ENCODE results near the gene PSD. TPM values are rescaled to one million over a fixed set of nuclear protein-coding genes. Genes with fewer than 3 reads are reported as not detected.
"Not testable (repeated sequence)": the region's sequence is repeated elsewhere in the genome, so short reads cannot be mapped to it uniquely, and the experiment has no call there.

The PSD gene
- total RNA-seq, 1 experiment from 2014 or later, result 3.4 TPM

DNA sequence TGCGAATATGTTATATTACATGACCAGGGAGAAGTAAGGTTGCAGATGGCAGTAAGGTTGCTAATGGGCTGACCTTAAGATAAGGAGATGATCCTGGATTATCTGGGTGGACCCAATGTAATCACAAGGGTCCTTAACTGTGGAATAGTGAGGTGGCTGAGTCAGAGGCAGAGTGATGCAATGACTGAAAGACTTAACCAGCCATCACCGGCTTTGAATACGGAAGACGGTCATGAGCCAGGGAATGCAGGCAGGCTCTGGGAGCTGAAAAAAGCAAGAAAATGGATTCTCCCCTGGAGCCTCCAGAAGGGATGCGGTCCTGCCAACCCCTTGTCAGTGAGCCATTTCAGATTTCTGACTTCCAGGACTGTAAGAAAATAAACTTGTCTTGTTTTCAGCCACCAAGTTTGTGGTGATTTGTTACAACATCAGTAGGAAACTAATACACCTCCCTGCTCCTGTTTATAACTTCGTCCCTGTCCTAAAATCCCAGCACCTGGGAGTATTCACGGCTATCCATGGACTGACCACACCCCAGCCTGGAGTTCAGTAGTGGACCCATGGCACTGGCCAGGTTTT, 37.4 kb upstream of the PSD start:
- Histone ChIP-seq H3K56ac (ENCODE audit: insufficient read length, low read depth, low read length) (no peak overlapping the region), H3K9ac (ENCODE audit: extremely low read depth, insufficient read length, low read length) (no peak overlapping the region), H4K20me1 (ENCODE audit: control insufficient read depth, insufficient read depth, insufficient read length) (no peaks in the 10 kb centered on the region), H2BK15ac (ENCODE audit: low read depth, low read length) (no peak overlapping the region), H3K9me3 (ENCODE audit: control insufficient read depth, low read depth, low read length) (no peaks in the 10 kb centered on the region), H2AFZ (ENCODE audit: low read length) (no peak overlapping the region), H3K79me2 (ENCODE audit: insufficient read depth, low read length) (peaks cover 3% of the 10 kb centered on the region; the same call in 1 of the 2 replicates), H3K4me1 (ENCODE audit: insufficient read depth, low read length) (peaks cover 7% of the 10 kb centered on the region; the same call in 1 of the 2 replicates), H2BK120ac (ENCODE audit: low read depth, low read length, poor library complexity, severe bottlenecking) (no peak overlapping the region), H4K91ac (ENCODE audit: insufficient read length, low read depth, low read length) (no peak overlapping the region), H3K4me2 (ENCODE audit: insufficient read depth, insufficient read length, low read length) (no peak overlapping the region), H3K18ac (ENCODE audit: insufficient read length, low read depth, low read length) (peak overlapping the region; percentile 53), H2AK5ac (ENCODE audit: insufficient read length, low read length) (no peak overlapping the region), H2BK12ac (ENCODE audit: insufficient read length, low read depth, low read length) (no peak overlapping the region), H3K27ac (ENCODE audit: insufficient read length, low read depth, low read length) (no peak overlapping the region), H2BK5ac (ENCODE audit: insufficient read length, low read length) (no peak overlapping the region), H3K23me2 (ENCODE audit: insufficient read length, low read depth, low read length, poor library complexity, severe bottlenecking) (peaks cover 7% of the 10 kb centered on the region), H4K5ac (ENCODE audit: insufficient read length, low read depth, low read length) (no peak overlapping the region), H4K8ac (replicated peaks; ENCODE audit: insufficient read length, low read depth, low read length) (no peak overlapping the region), H3K79me1 (ENCODE audit: insufficient read depth, low read depth, low read length, poor library complexity, severe bottlenecking) (peaks cover 3% of the 10 kb centered on the region), H3K23ac (ENCODE audit: insufficient read length, low read depth, low read length) (no peak overlapping the region), H2BK20ac (ENCODE audit: low read depth, low read length, poor library complexity, severe bottlenecking) (no peak overlapping the region), H3K27me3 (ENCODE audit: insufficient read depth, low read length) (0 out of 2 replicates have a peak, but pooled peaks cover 2% of the 10 kb centered on the region), H3K4ac (ENCODE audit: low read depth, low read length) (no peak overlapping the region; the same call in 1 of the 2 replicates), H3K14ac (ENCODE audit: insufficient read depth, low read length) (no peak overlapping the region), H3T11ph (ENCODE audit: low read length) (no peak overlapping the region)
- peak; percentile 64 for DNase-seq
- Mint-ChIP-seq H3K27me3 (ENCODE audit: low read depth) (no peaks in the 10 kb centered on the region; the same call in 1 of the 2 replicates), H3K36me3 (ENCODE audit: insufficient read depth in 1 of 3, low read depth in 3 of 3) (peaks cover 6 to 22% (median 7%) of the 10 kb centered on the region in 3 experiments), H3K4me1 (peaks cover 51 to 68% of the 10 kb centered on the region in 2 experiments), H3K4me3 (no peak overlapping the region), H3K9me3 (no peaks in the 10 kb centered on the region; a peak in 1 of 5 replicates), H3K27ac (peak overlapping the region in 2 of 3 experiments; percentile 39 to 94; a peak in 4 of 7 replicates)
- WGBS (ENCODE audit: extremely low coverage, insufficient read length, low lambda C conversion rate), result no CpG with 5 or more reads among the region's 7 CpGs
- TF ChIP-seq CTCF (conservative IDR thresholded peaks at IDR 0.05), result no peak

DNA sequence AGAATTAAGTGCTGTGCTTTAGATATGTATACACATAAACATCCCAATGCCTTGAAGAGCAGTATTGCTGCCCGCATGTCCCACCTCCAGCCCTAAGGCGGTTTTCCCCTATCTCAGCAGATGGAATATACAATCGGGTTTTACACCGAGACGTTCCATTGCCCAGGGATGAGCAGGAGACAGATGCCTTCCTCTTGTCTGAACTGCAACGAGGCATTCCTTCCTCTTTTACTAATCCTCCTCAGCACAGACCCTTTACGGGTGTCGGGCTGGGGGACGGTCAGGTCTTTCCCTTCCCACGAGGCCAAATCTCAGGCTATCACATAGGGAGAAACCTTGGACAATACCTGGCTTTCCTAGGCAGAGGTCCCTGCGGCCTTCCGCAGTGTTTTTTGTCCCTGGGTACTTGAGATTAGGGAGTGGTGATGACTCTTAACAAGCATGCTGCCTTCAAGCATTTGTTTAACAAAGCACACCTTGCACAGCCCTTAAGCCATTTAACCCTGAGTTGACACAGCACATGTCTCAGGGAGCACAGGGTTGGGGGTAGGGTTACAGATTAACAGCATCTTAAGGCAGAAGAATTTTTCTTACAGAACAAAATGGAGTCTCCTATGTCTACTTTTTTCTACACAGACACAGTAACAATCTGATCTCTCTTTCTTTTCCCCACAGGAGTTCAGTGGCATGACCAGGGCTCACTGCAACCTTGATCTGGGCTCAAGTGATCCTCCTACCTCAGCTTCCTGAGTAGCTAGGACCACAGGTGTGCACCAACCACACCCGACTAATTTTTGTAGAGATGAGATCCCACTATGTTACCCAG, 36.3 kb upstream of the PSD start:
- H4K5ac ChIP-seq (ENCODE audit: insufficient read length, low read depth, low read length); H3K14ac ChIP-seq (ENCODE audit: insufficient read depth, low read length); H3K4ac ChIP-seq (ENCODE audit: low read depth, low read length); H2AFZ ChIP-seq (ENCODE audit: low read length); H3K23ac ChIP-seq (ENCODE audit: insufficient read length, low read depth, low read length); H2BK5ac ChIP-seq (ENCODE audit: insufficient read length, low read length); H3K9me3 Mint-ChIP-seq; H3K79me2 ChIP-seq (ENCODE audit: insufficient read depth, low read length); H3K27me3 Mint-ChIP-seq (ENCODE audit: low read depth); H2BK15ac ChIP-seq (ENCODE audit: low read depth, low read length); H4K8ac ChIP-seq (replicated peaks; ENCODE audit: insufficient read length, low read depth, low read length); H3K9ac ChIP-seq (ENCODE audit: extremely low read depth, insufficient read length, low read length); H3K56ac ChIP-seq (ENCODE audit: insufficient read length, low read depth, low read length); H2BK20ac ChIP-seq (ENCODE audit: low read depth, low read length, poor library complexity, severe bottlenecking); H2BK12ac ChIP-seq (ENCODE audit: insufficient read length, low read depth, low read length); H4K20me1 ChIP-seq (ENCODE audit: control insufficient read depth, insufficient read depth, insufficient read length); H3K23me2 ChIP-seq (ENCODE audit: insufficient read length, low read depth, low read length, poor library complexity, severe bottlenecking); H3K79me1 ChIP-seq (ENCODE audit: insufficient read depth, low read depth, low read length, poor library complexity, severe bottlenecking); H2AK5ac ChIP-seq (ENCODE audit: insufficient read length, low read length); H3K4me1 ChIP-seq (ENCODE audit: insufficient read depth, low read length); H3K18ac ChIP-seq (ENCODE audit: insufficient read length, low read depth, low read length); H3K4me2 ChIP-seq (ENCODE audit: insufficient read depth, insufficient read length, low read length); H3K27me3 ChIP-seq (ENCODE audit: insufficient read depth, low read length); H4K91ac ChIP-seq (ENCODE audit: insufficient read length, low read depth, low read length); DNase-seq; H3K27ac ChIP-seq (ENCODE audit: insufficient read length, low read depth, low read length); H3T11ph ChIP-seq (ENCODE audit: low read length); H3K9me3 ChIP-seq (ENCODE audit: control insufficient read depth, low read depth, low read length); H2BK120ac ChIP-seq (ENCODE audit: low read depth, low read length, poor library complexity, severe bottlenecking): not testable (repeated sequence)
- peaks cover 46 to 60% of the 10 kb centered on the region in 2 experiments for H3K4me1 Mint-ChIP-seq
- no CpG with 5 or more reads among the region's 13 CpGs for WGBS (ENCODE audit: extremely low coverage, insufficient read length, low lambda C conversion rate)
- H3K27ac Mint-ChIP-seq, result peak overlapping the region; percentile 84 to 98 (median 95)
- H3K36me3 Mint-ChIP-seq (ENCODE audit: insufficient read depth in 1 of 3, low read depth in 3 of 3), result peaks cover 6 to 22% (median 7%) of the 10 kb centered on the region in 3 experiments
- H3K4me3 Mint-ChIP-seq, result peak overlapping the region; percentile 36 to 68

Data from H9 (cell line).